ENCODE data around the gene MTMR3.

MTMR3 gene

DNA sequence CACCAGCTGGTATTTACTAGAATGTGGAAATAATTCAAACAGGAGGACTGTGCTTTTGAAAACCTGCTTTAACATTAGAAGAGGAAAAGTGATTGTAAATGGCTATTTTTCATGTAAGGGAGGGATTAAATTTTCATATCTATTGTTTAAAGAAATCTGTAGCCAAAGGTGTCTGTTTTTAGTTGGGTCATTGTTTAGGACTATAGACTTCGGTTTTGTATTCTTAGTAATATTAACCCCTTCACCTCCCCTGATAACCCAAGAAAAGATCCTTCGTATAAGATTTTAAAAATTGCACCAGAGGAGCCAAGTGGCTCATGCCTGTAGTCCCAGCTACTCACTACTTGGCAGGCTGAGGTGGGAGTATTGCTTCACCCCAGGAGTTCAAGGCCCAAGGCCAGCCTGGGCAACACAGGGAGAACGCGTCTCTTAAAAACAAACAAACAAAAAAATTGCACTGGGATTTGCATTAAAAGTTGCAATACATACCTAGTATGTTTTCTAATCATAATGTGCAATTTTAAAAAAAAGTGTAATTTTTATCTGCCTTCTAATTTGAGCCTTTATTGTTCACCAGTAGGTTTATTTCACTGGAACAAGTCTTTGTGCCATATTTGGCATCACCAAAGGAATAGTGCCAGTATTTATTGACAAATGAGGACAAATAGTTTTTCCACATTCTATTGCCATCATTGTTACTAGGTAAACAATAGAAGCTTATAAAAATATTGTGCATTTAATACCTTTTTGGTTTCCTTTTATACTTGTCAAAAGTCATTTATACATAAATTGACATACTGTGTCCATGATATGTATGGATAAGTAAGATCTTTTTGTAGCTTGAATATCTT is 34.3 kb downstream of the MTMR3 start:
- no peak for DNase-seq

DNA sequence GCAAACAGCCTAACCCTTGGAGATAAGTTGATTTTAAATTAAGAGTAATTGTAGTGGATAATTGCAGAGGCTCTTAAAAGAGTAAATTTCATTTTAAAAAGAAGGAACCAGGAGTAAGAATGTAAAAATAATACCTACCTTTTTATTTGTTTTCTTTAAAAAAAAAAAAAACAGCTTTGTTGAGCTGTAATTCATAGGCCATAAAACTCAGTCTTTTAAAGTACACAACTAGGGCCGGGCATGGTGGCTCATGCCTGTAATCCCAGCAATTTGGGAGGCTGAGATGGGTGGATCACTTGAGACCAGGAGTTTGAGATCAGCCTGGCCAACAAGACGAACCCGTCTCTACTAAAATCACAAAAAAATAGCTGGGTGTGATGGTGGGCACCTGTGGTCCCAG is 42.4 kb downstream of the MTMR3 start:
- no peak for DNase-seq

DNA sequence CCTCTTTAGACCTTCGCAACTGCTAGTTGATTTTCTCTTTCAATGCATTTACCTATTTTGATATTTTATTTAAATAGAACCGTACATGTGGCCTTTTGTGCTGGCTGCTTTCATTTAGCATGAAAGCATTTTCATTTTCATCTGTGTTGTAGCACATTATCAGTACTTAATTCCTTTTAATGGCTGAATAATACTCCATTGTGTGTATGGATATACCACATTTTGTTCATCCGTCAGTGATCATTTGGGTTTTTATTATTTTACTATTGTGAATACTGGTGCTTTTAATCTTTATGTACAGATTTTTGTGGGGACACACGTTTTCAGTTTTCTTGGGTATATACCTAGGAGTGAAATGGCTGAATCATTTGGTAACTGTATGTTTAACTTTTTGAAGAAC is 43.1 kb downstream of the MTMR3 start:
- no peak for DNase-seq

DNA sequence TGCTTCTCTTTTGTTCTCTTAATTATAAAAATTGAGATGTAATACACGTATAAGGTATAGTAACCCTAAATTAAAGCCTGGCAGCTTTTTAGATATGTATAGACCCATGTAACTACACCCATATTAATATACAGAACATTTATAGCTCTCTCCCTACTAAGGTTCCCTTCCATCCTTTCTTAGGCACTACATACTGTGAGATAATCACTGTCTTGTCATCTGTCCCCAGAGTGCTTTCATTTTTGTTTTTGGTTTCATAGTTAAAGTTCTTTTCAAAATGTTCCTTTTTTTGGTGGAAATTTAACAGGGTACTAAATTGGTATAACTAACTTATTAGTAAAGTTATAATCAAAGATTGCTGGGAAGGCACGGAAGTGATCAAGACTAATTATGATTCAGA is 49.2 kb downstream of the MTMR3 start:
- DNase-seq: no peak

DNA sequence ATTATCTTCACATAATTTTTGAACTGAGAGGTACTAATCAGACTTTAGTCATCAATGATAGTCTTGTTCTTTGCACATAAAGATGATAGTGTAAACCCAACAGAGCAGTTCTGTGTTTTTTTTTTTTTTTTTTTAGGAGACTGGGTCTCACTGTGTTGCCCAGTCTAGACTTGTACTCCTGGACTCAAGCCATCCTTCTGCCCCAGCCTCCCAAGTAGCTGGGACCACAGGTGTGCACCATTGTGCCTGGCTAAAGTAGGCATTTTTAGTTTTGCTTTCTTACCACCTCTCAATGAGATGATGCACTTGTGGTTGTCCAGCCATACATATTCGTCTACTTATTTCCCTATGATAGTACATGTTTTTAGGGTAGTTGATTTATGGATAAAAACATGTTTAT is 50.6 kb downstream of the MTMR3 start:
- DNase-seq: no peak

DNA sequence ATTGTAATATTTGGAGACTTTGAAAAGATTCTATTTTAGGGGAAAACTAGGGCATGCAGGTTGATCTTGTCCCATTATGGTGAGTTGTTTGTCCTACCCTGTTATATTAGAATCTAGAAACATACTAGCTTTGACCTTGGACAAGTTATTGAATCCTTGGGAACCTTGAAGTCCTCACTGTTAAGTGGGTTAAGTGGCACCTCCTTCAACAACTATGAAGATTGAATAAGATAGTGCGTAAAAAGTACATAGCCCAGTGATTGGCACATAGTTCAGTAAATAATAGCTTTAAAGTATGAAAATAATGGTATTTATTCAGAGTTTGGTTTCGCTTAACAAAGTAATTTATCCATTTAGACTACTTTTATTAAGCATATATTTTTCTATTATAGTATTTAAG is 51.6 kb downstream of the MTMR3 start:
- DNase-seq: no peak

DNA sequence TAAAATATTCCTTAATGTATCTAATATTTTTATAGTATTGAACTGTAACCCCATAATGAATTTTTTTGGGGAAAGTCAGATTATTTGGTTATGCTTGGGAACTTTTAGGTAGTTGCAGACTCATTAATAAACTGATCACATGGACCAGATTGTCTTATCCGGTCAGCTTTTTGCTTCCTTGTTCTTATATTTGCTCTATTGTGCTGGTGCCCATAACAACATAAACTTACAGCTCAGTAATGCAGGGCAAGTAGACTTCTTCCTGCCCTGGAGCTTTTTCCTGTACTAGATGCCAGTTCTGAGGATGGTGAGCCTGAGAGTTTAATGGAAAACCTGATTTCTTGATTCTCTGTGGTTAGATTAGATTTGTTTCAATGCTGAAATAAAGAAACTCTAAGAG is 53.2 kb downstream of the MTMR3 start:
- no peak for DNase-seq

DNA sequence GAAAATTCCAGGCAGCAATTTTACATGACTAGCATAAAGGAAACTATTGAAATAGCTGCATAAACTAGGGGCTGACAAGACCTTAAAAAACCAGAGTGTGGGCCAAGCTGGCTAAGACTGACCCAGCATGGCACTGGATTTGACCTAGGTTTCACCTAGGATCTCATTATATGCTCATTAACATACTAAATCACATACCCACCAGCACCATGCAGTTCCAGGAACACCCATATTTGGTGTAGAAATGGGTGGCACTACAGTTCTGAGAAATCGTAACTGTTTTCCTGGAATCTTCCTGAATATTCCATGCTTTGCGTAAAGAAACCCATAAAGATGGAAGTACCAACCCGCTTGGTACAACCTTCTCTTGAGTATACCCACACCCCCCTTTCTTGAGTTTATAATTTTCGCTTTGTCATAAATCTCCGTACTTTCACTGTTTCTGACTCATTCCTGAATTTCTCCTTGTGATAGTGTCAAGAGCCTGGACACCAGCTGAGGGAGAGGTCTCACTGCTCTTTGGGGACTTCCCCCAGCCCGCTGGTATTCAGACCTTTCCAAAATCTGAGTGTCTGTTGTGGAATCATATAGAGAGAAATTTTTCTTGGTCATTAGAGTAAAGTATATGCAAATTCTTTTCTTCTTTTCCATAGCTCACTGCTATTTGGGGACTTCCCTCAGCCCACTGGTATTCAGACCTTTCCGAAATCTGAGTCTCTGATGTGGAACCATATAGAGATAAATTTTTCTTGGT is 55.1 kb downstream of the MTMR3 start:
- DNase-seq: no peak

DNA sequence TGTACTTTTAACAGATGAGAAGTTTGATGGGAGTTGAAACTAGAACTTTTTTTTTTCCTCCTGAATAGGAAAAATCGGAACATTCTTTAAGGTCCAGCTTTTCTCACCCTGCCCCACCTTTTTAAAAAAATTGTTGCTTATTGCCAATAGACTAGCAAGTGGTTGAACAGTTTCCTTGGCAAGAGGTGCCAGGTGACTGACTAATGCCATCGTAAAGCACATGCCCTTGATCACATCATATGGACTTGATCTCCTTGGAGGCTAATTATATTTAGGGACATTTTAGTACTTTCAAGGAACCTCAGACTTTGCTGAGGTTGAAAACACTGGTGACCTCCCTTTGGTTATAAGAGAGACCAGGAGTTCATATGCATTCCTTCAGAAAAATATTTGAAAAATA is 57.6 kb downstream of the MTMR3 start:
- no peak for DNase-seq

DNA sequence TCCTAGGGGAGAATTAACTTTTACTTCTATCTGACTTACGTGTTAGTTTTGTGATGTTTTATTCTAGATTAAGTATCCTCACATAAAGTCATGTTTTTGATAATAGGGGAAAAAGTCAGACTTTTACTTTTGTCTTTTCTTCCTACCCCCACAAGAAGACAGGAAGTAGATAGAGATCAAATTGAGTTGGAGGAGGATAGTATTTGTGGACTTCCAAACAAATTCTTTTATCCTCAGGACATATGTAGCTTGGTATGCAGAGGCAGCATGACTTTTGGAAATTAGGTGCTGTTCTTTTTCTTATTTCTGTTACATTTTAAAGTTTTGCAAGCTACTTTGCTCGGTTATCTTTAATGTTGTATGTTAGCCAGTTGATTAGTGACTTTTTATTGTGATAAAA is 61.4 kb downstream of the MTMR3 start:
- no peak for DNase-seq

DNA sequence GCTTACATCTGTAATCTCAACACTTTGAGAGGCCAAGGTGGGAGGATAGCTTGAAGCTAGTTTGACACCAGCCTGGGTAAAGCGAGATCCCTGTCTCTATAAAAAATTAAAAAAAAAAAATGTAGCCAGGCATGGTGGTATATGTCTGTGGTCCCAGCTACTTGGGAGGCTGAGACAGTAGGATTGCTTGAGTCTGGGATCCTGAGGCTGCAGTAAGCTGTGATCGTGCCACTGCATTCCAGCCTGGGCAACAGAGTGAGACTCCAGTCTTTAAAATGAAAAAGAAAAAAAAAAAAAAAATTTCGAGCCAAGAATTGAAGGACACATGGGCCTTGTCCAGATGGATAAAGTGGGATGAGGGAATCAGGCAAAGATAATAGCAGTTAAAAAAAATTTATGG is 62.5 kb downstream of the MTMR3 start:
- DNase-seq: no peak

DNA sequence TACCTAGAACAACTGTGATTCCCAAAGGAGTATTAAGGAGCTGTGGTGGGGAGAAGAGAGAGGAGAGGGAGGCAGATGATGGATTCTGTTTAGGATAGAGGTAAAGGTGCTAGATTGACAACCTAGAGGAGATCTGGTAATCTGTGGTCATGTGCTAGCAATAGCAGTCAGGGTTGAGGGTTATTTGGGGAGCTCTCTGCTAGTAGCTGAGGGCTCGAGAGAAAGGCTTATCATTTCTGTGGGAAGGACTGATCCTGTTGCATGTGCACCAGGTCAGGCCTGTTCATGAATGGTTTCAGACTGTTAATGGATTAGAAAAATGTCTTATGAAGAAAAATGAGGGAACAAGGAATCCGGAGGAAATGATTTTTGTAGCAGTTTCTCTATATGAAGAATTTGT is 63.2 kb downstream of the MTMR3 start:
- DNase-seq: no peak

DNA sequence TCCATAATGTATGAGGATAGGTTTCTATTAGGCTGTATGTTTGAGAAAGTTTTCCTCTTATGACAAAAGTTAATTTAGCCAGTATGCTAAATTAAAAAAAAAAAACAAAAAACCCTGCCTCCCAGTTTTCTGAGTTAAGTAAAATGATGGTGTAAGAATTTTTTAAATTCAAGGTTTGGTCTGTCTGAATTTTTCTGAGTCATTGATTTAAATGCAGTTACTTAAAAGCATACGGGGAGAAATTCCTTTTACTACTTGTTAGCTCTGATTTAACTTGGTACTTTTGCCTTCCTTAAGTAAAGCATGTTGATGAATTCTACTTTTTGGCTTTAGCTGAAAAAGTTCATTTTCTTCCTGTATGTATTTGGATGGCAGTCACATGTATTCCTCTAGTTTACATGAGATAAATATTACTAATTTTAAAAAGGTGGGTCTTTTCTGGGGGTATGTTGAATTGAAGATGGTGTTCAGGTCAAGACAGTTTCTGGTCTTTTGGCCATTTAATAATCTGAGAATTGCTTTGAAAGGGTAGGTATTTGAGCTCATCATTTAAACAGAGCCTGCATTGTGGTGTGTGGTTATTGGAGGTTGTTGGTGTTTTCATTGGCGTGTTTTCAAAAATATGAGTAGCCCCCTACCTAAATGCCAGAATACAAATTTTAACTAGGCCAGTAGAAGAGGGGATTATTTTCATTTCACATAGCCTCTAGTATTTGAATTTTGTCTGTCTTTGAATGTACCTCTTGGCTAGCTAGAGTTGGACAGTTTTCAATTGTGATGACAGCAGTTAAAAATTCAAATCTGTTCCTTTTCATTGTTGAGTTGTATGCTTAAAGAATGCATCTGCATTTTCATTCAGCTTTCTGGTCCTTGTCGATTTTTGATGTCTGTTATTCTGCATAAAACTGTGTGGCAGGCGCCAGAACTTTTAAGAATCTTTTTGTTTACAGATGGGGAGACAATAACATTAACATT is 64.7 kb downstream of the MTMR3 start:
- no peak for DNase-seq

DNA sequence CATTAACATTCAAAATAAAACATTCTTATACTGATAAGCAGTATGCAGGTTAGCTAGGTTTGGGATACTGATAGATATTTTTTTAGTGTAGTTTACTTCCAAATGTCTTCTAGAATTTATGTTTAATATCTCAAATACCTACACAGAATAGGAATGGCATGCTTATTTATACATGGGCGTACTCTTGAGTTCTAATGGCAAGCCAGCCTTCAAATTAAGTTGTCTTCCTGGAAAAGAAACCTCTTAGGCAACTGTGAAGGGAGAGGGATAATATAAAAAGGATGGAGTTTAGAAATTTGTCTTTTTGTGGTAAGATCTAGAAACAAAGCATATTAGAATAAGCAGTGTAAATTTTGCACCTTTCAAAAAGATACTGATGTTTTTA is 65.4 kb downstream of the MTMR3 start:
- DNase-seq: no peak

DNA sequence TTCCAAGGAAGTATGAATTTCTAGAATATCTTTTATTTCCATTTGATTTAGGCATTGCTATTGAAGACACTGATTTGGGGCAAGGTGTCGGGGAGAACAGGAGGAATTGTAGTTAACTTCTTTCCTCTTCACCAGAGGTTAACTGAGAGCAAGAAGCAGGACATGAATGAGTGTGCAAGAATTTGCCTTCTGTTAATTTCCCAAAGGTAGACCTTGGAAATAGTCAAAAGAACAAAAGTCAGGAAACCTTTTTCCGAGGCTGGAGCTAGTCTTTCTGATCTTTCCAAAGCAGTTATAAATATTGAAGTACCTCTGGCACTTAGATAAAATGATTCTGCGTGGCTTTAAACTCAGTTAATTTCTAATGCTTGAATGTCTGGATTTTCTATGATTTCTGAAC is 66.9 kb downstream of the MTMR3 start:
- no peak for DNase-seq

DNA sequence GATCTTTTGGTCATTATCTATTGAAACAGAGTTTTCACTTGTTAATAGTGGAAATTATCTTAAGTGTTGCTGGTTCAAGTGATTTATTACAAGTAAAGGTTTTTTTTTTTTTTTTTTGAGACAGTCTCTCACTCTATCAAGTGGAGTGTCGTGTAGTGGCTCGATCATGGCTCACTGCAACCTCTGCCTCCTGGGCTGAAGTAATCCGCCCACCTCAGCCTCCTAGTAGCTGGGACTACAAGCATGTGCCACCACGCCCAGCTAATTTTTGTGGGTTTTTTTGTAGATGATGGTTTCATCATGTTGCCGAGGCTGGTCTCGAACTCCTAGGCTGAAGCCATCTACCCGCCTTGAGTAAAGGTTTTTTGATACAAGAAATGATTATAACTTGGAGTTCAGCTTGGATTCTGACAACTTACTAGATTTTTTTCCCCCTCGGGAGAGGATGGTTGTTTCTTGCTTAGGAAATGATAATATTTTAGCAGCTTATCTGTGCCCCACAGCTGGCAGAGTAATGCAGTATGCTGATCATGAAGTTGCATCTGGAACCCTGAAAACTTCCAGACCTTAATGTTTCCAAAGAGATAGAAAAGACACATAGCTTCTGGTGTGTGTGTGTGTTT is 68.9 kb downstream of the MTMR3 start:
- DNase-seq: no peak

DNA sequence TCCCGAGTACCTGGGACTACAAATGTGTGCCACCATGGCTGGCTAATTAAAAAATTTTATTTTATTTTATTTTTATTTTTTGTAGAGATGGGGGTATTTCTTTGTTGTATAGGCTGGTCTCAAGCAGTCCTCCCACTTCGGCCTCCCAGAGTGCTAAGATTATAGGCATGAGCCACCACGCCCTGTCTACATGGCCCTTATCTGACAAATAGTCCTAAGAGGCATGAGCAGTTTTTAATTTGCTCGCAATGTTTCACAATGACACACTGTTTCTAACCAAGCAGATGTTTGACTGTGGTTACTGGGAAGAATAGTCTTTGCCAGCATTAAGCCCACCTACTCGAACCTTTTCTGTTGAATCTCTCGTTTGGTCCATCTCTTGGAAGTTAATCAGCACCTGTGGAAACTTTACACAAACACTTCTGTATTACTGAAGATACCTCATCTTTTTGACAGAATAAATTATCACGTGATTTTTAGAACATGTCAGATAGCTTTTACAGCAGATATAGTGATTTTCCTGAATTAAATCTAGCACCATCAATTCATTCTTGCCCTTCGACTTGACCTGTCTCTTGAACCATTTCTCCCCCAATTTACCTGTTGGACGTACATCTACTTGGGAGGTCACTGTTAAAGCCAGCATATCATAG is 71.4 kb downstream of the MTMR3 start:
- DNase-seq: no peak

DNA sequence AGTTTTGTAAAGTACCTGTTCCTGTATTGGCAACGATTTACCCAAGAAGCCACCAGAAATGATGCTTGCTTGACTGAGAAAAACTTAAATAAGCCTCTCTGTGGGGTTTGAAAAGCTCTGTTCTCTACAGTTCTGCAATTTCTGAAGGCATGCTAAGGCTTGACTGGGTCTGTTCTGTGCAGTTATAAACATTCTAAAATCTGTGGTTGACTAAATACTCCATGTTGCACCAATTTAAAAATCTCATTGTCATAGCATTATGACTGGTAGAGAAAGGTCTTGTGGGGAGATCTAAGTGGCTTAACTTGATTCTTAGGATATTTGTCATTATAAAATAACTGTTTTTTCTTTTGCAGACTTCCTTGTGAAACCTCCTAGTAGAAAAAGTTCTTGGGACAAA is 73.7 kb downstream of the MTMR3 start:
- DNase-seq: no peak

DNA sequence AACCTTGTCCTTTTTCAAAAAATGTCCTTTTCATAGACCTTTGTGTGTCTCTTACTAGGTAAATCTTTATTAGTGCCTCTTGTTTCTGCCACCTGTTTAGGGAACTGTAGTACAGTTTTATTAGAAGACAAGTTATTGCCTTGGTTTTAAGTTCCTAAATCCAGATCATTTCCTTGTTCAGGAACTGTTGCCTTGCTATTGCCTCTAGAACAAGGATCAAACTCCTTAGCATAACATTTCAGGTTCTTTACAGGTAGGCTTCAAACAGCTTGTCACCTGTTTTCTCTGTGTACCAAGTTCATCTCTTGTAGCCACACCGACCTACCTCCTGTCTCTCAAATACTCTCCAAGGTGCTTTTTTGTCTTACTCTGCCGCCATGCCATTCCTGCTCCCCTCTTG is 75.2 kb downstream of the MTMR3 start:
- DNase-seq: no peak

DNA sequence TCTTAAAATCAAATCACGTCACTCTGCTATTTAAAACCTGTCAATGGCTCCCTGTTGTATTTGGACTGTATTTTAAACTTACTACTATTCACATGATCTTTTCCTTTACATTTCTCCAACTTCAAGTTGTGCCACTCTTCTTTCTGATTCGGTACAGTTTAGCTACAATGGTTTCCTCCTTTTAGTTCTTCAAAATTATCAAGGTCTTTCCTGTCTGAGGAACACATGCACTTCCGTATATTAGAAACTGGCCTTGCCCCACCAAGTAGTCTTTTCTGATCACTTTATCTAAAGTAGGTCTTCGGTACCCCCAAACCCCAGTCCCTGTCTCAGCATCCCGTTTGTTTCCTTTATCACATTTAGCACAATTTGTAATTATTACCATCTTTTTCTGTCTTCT is 81.8 kb downstream of the MTMR3 start:
- no peak for DNase-seq

DNA sequence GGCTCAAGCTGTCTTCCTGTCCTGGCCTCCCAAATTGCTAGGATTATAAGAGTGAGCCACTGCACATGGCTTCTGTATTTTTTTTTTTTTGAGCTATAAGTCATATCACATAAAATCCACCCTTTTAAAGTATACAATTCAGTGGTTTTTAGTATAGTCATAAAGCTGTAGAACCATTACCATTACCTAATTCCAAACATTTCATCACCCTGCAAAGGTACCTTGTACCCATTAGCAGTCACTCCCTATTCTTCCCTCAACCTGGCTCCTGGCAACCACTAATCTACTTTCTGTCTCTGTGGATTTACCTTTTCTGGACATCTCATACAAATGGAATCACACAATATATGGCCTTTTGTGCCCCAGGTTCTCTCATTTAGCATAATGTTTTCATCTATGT is 84.5 kb downstream of the MTMR3 start:
- no peak for DNase-seq

DNA sequence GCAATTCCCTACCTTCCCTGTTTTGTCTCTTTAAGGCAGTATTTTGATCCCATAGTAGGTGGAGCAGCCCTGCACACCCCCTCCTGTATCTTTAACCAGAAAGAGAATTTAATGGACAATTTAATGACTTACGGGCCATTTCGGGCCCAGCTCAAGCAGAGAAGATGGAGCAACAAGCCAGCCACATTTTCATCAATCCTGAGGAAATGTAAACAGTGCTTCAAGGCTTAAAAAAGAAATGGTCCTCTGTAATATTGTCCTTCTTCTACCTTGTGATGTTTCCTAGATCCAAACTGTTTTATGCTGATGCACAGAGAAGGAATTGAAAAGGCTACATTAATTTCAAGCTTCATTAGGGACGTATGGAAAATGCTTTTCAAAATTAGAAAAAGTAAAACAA is 88.6 kb downstream of the MTMR3 start:
- no peak for DNase-seq

All from stimulated activated CD4-positive, alpha-beta T cell treated with anti-CD3 and anti-CD28 coated beads, Interleukin-12 subunit alpha, Interleukin-12 subunit beta, amount 100 ng/mL, for 4 hours (primary cell).